ENCODE results near the gene BTBD9. TPM values are rescaled to one million over a fixed set of nuclear protein-coding genes. Genes with fewer than 3 reads are reported as not detected.

BTBD9 gene
- total RNA-seq, 1 experiment from 2014 or later = 8.9 TPM

- no CpG with 5 or more reads among the region's 1 CpG for WGBS (ENCODE audit: extremely low coverage, insufficient read length, low lambda C conversion rate)
- no peaks in the 10 kb centered on the region for H3K79me2 ChIP-seq (ENCODE audit: insufficient read depth, low read length)
Measured at GRCh38 chr6:38679668-38680067, 39.9 kb upstream of the BTBD9 start.

More at GRCh38 chr6:38679668-38680067, 39.9 kb upstream of the BTBD9 start:
- no peak for DNase-seq
- H3K36me3 Mint-ChIP-seq (ENCODE audit: insufficient read depth in 1 of 3, low read depth in 3 of 3) = peaks cover 34 to 80% (median 74%) of the 10 kb centered on the region in 3 experiments; a peak in 6 of 7 replicates
- no peak overlapping the region for H3K9ac ChIP-seq (ENCODE audit: extremely low read depth, insufficient read length, low read length)
- no peak overlapping the region for H3K23ac ChIP-seq (ENCODE audit: insufficient read length, low read depth, low read length)
- H2BK120ac ChIP-seq (ENCODE audit: low read depth, low read length, poor library complexity, severe bottlenecking) = no peak overlapping the region
- H2BK12ac ChIP-seq (ENCODE audit: insufficient read length, low read depth, low read length) = no peak overlapping the region
- no peaks in the 10 kb centered on the region for H3K27me3 ChIP-seq (ENCODE audit: insufficient read depth, low read length)
- no peaks in the 10 kb centered on the region for H3K23me2 ChIP-seq (ENCODE audit: insufficient read length, low read depth, low read length, poor library complexity, severe bottlenecking)
- H3K9me3 ChIP-seq (ENCODE audit: control insufficient read depth, low read depth, low read length) = no peaks in the 10 kb centered on the region
- no peaks in the 10 kb centered on the region for H3K4me1 ChIP-seq (ENCODE audit: insufficient read depth, low read length)
- no peak for TF ChIP-seq CTCF (conservative IDR thresholded peaks at IDR 0.05)
- H3K79me1 ChIP-seq (ENCODE audit: insufficient read depth, low read depth, low read length, poor library complexity, severe bottlenecking) = no peaks in the 10 kb centered on the region
- no peak overlapping the region for H3T11ph ChIP-seq (ENCODE audit: low read length)
- no peak overlapping the region for H3K56ac ChIP-seq (ENCODE audit: insufficient read length, low read depth, low read length)
- H2AK5ac ChIP-seq (ENCODE audit: insufficient read length, low read length) = no peak overlapping the region
- no peak overlapping the region for H2BK20ac ChIP-seq (ENCODE audit: low read depth, low read length, poor library complexity, severe bottlenecking)
- H3K9me3 Mint-ChIP-seq = no peaks in the 10 kb centered on the region
- H3K4me2 ChIP-seq (ENCODE audit: insufficient read depth, insufficient read length, low read length) = no peak overlapping the region
- no peak overlapping the region for H4K5ac ChIP-seq (ENCODE audit: insufficient read length, low read depth, low read length)
- H3K27ac Mint-ChIP-seq = no peak overlapping the region
- no peak overlapping the region for H4K91ac ChIP-seq (ENCODE audit: insufficient read length, low read depth, low read length)
- H3K18ac ChIP-seq (ENCODE audit: insufficient read length, low read depth, low read length) = no peak overlapping the region
- H4K8ac ChIP-seq (replicated peaks; ENCODE audit: insufficient read length, low read depth, low read length) = no peak overlapping the region
- no peaks in the 10 kb centered on the region for H3K4me1 Mint-ChIP-seq
- no peak overlapping the region for H3K4ac ChIP-seq (ENCODE audit: low read depth, low read length)
- H4K20me1 ChIP-seq (ENCODE audit: control insufficient read depth, insufficient read depth, insufficient read length) = no peaks in the 10 kb centered on the region
- no peak overlapping the region for H3K14ac ChIP-seq (ENCODE audit: insufficient read depth, low read length)
- H2AFZ ChIP-seq (ENCODE audit: low read length) = no peak overlapping the region
- no peak overlapping the region for H3K4me3 Mint-ChIP-seq
- H3K27ac ChIP-seq (ENCODE audit: insufficient read length, low read depth, low read length) = no peak overlapping the region
- no peaks in the 10 kb centered on the region for H3K27me3 Mint-ChIP-seq (ENCODE audit: low read depth)
- H2BK15ac ChIP-seq (ENCODE audit: low read depth, low read length) = no peak overlapping the region
- no peak overlapping the region for H2BK5ac ChIP-seq (ENCODE audit: insufficient read length, low read length)

Data from H9 (cell line).